T-helper 1 cell (primary cell): ENCODE data around the gene VCP.

Source experiments
- DNase-seq, 5 donors: peaks; one replicate each; pipeline ENCODE4 v3.0.0-alpha.2; 2012 to 2020
- total RNA-seq, 4 donors: gene quantifications; one replicate each; lab custom pipeline; 2026; lab: John Stamatoyannopoulos, UW

The VCP gene
- 363 to 413 (median 377) reads per million in 4 donors for total RNA-seq

GRCh38 chr9:35072461-35073278 is at the start of gene VCP:
Gene VCP (minus strand): TSS chr9:35072625. CDS start chr9:35072353, 272 bp downstream.
- peak; percentile 94 to 99 (median 97) for DNase-seq

GRCh38 chr9:35116898-35117551 is 44.6 kb upstream of the VCP start:
- peak; percentile 75 to 89 (median 87) for DNase-seq

DNA sequence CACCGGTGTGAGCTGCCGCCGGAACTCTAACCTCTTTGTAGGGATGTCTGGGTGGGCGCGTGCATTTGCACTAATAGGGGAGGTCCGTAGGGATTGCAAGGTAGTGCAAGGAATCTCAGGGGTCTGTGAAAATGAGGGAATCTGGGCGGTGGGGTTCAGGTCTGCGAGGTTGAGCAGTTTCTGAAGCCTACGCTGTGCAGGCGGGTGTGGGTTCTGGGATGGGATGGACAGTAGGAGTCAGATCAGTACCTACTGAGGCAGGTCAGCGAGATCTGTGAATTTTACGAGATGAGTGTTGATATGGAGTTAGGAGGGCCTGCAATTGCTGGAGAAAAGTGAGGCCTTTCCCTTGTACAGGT is 44.1 kb upstream of the VCP start:
- DNase-seq, result no peak

- peak; percentile 90 to 95 (median 91) for DNase-seq
These were observed 43.5 kb upstream of the VCP start, which contains the start of gene ATOSB for GRCh38 chr9:35115680-35116538. Gene ATOSB (minus strand): TSS chr9:35115862. CDS start chr9:35108274, 7,588 bp downstream.

- DNase-seq, result peak in 1 of 5 donors; percentile 56
These were observed 42.6 kb upstream of the VCP start for GRCh38 chr9:35114840-35115628.

DNA sequence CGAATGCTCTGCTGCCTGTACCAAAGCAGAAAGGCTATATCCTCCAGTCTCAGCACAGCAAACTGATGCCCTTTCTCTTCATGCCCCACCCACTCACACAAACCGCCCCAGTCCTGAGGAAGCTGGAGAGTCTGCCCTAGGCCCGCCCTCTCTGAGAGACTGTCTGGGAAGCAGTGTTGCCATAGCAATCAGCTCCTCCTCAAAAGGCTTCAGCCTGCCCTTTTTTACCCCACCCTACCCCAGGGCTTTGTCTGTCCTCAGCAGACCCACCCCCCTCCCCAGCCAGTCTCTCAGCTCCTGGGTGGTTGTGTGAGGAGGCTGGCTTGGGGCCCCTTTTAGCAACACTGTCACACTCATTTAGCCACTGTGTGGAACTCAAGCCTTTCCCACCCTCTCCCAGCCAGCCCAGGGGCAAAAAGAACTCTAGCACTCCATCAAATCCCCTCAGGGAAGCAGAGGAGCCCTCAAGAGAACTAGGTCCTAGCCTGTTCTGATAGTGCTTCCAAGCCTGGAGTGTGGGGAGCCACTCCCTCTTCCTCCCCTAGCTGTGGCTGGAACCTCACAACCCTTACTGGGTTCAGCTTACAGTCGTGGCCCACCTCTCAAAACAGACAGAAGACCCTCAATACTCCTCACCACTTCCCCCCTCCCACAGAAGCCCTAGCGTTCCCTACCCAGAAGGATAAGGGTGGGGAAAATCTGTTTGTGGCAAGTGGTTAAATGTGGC is 41.9 kb upstream of the VCP start:
- DNase-seq, result peak; percentile 60 to 87 (median 72)

DNA sequence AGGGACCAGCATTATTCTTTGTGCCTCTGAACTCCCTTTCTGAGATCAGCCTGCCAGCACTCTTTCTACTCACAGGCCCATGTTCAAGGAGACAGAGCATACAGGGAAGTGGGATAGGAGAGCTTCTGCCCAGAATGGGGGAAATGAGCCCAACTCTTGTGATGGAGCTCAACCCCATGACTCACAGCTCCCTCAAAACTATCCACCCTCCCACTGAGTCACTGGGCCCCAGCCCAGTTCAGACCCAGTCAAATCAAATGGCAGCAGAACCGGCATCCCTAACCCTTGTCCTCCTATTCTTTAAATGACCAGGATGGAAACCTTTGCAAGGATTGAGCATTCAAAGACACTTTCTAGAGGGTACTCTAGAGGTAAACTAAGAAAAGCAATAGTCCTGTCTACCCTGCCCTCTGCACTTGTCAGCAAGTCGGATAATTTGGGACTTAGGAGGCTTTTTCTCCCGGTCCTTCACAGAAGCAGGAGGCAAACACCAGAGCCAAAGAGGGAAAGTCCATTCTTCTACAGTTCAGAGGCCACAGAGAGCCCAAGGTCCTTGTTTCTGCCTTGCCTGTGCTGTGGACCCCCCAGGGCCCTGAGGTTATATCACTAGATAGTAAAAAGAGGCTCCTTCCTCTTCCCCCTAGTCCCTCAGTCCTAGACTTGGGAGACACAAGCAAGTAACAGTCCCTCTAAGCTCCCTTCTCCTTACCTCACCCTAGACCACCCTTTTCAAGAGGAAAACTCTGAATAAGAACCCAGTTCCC is 40.0 kb upstream of the VCP start:
- DNase-seq, result no peak

- peak; percentile 92 to 98 (median 95) for DNase-seq
These were observed 38.8 kb upstream of the VCP start for GRCh38 chr9:35111001-35111933.

GRCh38 chr9:35110327-35110761 is 37.9 kb upstream of the VCP start:
- no peak for DNase-seq

GRCh38 chr9:35108946-35109575 is 36.6 kb upstream of the VCP start:
- DNase-seq, result no peak

DNA sequence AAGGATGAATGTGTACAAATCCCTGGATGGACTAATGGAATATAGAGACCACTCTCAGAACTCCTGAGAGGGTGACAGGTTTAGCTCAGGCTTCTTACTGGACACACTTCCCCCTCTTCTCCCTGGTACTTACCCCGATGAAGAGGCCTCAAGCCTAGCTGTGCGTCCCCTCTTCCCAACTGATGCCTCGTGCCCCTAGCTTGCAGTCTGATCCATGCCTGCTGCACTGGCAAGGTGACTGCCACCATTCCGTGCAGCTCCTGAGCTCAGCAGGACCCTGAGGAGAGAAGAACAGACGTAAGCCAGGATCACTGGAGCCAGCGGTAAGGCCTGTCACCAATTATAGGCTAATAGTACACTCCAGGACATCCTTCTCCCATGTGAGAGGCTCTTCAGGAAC is 36.0 kb upstream of the VCP start:
- no peak for DNase-seq

DNA sequence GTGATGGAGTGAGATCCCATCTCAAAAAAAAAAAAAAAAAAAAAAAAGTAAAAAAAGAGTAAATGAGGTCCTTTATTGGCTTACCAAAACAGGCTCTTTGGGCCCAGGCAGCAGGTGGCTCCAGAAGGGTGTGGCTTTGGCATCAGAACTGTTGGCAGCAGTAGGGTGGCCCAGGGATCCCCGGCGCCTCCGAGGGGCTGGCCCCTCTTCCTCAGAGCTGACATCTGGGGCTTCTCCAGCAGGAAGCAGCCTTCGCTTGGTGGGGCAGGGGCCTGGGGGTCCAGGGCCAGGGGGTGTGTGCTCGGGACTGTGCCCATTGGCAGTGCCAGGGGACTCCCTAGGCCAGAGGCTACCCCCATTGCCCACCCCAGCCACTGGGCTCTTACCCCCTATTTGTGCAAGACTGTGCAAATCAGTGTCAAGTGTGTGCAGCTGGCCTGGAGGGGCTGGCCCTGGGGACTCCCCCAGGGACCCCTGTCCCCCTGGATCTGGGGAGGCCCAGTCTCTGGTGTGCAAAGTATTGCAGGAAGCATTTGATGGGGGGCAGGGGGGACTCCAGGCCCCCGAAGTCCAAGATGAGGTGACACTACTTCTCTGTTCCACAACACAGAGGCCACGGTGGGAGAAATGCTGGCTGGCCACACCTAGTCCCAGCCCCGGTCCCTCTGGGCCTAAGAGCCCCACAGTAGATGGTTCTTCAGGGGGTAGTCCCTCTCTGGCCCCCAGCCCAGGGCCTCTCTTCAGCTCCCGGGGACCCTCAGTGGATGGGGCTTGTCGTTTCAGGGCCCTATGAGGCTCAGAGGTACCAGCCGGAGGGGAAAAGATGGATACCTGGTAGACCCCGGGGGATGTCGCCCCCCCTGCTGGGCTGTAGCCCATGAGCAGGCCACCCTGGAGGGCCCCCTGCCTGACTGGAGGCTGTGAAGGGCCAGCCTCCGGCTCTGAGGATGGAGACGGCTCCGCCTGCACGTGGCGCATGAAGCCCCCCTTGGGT is 35.2 kb upstream of the VCP start:
- DNase-seq, result no peak

GRCh38 chr9:35106343-35106730 is 33.9 kb upstream of the VCP start:
- DNase-seq, result no peak

DNA sequence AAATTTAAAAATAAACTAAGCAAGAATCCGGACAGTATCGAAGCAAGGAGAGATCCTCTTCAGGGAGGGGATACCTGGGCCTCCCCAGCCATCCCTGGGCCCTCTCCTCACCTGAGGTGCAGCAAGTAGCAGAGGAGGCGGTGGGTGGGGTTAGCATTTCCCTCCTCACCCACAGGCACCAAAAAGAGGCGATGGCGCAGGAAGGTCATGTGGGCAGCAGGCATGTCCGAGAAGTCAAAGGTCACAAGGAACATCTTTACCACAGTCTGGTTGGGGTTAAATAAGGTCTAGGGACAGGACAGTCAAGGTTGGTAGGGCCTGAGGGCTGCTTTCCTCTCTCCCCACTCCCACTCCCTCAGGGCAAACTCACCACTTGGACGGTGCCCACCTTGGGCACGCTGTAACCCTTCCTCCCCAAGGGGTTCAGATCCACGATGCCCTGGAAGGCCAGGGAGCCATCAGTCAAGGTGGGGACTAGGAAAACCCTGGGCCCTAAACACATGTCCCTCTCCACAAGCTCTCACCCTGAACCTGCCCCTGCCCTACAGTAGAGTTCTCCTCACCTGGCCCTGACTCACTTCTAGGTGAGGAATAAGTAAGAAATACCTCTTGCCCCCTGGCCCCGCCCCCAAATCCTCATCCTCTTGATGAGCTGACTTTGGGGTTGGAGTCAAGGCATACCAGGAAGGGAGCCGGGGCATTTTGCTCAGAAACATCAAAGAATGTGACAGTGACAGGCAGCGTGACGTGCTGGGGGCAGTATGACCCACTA is 33.3 kb upstream of the VCP start:
- no peak for DNase-seq

- DNase-seq, result no peak
These were observed 32.7 kb upstream of the VCP start for GRCh38 chr9:35105126-35105525.

GRCh38 chr9:35104586-35104985 is 32.2 kb upstream of the VCP start:
- DNase-seq, result no peak

DNA sequence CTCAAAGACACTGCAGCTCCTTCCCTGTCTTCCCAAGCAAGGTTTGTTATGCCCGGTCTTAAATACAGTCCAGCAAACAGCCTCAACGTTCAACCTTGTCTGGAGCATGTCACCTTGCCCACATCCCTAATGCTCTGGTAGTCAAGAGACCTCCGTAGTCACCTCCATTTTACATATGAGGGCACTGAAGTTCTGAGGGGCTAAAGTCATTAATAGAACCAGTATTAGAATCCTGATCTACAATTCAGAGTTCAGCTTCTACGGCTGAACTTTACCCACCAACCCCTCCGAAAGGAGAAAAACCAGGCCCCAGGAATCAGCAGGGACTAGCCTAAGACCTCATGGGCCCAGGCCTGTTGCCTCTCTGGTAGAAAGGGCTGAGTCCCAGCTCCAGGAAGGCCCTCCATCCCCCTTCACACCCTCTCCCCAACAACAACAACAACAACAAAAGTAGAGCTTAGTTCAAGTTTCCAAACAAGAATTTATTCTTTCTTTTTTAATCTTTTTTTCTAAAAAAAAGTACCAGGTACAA is 31.3 kb upstream of the VCP start:
- DNase-seq, result no peak
